SK-MEL-5 (cell line): ENCODE measurements around the gene SND1. TPM values are rescaled to one million over a fixed set of nuclear protein-coding genes. Genes with fewer than 3 reads are reported as not detected.
A peak's percentile ranks its signal among the peaks of the same experiment; 100 is the strongest.

Experiments used
- DNase-seq: peaks from one replicate; pipeline ENCODE4 v3.0.0-alpha.2; 2016; ENCODE audit warnings: low read depth, low spot score
- in situ Hi-C: cut with HindIII; loops from 2 replicates; pipeline ENCODE4 v1.10.0; 2016; ENCODE audit warnings: low sequenced_read_pairs, high pct_unique_total_duplicates, low pct_unique_long_range_greater_than_20kb
- total RNA-seq: library from RNA; depleted of rRNA; stranded (reverse); fragments of >200 nt; shearing (Covaris generic); gene quantifications from 2 replicates; pipeline ENCODE4 v1.2.3, GENCODE V29; 2014

Gene SND1
- total RNA-seq, 1 experiment from 2014 or later: 263 TPM

- in situ Hi-C loops: no loop called here
- DNase-seq: no peak
Measured at GRCh38 chr7:128007303-128007680, 355.3 kb downstream of the SND1 start.

GRCh38 chr7:128008141-128008540 lies 356.1 kb downstream of the SND1 start:
- no peak for DNase-seq
- in situ Hi-C loops: no loop called here

DNA sequence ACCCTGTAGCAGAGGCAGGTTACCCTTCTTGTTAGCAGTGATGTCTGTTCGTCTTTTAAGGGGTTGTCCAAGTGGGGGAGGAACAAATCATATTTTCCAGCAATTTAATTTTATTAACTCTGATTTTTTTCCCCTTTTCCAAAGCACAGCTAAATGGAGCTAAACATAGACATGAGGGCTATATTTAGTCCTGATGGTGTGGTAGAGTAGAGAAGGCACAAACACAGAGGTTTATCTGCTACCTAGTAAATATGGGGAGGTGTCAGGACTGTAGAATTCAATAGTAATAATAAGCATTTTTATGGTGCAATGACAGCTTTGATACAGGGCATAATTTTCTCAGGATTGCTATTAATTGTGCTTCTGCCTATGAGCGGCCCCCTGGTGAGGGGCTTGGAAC lies 356.8 kb downstream of the SND1 start:
- in situ Hi-C loops: no loop called here
- no peak for DNase-seq

- peak; percentile 65 for DNase-seq
- in situ Hi-C loops: no loop called here
Measured at GRCh38 chr7:128010391-128011127, 358.6 kb downstream of the SND1 start.

DNA sequence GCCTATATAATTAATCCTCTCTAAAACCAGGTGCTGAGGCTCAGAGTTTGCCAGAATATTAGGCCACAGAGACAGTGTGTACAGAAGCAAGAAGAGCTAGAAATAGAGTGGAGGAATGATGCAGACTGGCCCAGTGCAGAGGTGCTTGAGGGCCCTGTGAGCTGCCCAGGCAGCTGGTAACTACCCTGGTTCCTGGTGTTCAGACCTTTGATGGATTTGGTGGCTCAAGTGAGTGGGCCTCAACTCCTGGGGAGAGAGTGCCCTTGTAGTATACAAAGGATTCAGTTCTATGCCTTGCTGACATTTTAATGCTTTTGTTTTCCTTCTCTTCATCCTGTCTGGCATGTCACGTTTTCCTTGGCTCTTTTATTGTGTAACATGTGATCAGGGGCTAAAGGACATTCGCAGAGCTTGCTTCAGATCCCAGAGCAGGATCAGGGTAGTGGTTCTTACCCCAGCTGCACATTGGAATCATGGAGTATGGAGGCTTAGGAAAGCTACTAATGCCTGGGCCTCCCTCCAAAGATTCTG lies 359.2 kb downstream of the SND1 start:
- in situ Hi-C loops: no loop called here
- DNase-seq: peak; percentile 44

DNA sequence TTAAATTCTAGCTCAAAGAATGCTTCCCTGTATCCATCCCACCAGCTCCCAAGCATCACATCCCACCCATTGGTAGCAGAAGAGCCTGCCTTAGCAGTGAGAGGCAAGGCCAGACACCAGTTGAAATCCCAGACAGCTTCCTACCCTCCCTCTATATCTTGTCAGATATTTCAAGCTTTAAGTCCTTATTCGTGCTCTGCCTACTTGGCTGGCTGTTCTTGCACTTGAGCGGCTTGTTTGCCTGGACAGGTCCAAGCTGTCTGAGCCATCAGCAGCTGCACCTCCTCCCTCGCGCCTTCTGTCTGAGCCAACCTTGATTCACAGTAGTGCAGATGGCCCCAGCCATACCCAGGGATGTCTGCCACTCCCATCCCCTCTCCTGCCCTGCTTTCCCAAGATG lies 362.8 kb downstream of the SND1 start:
- in situ Hi-C loops: no loop called here
- no peak for DNase-seq

- DNase-seq: no peak
- in situ Hi-C loops: no loop called here
Measured at GRCh38 chr7:128017460-128017859, 365.5 kb downstream of the SND1 start.

DNA sequence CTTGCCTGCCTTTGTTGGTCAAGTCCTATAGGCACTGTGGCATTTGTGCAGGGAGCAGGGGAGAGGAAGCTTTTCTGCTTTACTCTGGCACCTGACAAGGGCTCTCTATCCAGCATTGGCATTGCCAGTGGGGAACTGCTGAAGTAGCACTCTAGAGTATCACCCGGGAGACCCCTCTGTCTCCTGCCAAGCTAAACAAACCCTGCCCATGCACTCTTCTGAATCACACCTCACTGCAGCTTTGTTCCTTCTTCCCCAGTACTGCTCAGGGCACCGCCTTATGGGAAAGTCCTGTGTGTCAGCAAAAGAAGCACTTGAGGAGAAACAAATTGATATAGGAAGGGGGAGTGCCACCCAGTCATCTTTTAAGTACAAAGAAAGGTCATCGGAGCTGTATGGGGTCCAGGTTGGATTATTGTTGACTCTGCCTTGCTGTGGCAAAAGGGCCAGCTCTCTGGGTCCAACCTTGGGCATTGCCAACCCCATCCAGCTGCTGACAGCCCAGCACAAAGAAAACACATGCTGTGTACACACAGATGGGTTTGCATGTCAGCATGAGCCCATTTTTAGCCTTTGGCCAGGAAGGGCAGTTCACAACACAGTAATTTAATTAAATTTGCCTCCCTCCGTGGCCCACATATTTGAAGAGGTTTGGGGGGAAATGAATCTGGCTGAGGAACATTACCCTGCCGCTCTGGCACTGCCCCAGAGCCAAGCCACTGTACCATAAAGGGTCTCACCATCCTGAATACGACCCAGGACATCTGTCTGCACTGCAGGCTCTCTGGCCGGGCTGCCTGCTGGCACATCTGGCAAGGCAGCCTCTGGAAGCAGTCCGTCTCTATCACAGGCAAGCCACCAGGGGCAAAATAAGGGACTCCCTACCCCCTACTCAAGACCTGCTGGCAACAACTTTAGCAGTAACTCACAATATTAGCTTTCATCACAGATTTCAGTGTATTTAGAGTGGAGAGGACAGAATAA lies 366.2 kb downstream of the SND1 start:
- in situ Hi-C loops: no loop called here
- no peak for DNase-seq

DNA sequence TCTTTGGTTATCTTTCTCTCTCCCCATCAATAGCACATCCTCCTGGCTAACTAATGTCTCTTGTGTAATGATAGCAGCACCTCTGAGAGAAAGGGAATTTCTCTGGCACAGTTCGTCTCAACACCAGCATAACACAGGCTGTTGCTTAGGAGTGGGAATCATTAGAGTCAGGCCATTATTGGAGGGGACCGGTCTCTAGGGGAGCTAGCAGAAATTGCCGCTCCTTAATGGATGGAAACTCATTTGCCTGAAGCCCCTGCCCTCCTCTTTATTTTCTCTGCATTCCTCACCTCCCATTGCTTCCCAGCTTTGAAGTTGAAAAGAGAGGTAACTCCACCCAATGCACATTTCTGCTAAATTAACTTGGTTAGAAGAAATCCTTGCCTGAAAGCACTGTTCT lies 367.3 kb downstream of the SND1 start:
- no peak for DNase-seq
- in situ Hi-C loops: no loop called here

- in situ Hi-C loops: no loop called here
- peak; percentile 38 for DNase-seq
Measured at GRCh38 chr7:128020159-128020558, 368.2 kb downstream of the SND1 start.

DNA sequence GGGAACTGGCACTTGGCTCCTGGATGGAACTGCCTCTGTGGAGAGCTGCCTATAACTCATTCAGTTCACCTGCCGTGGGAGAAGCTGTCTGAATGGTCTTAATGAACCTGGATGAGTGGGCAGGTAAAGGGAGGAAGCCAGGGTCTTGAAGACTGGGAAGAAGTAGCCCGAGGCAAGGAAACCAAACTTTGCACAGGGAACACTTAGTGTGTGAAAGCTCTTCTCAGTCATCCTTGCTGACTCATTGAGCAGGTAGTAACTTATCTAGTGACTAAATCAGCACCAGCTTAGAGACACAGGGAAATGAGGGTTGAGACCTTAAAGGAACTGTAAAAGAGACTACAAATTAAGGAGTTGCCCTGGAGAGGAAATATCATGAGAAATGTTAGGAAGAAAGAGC lies 369.4 kb downstream of the SND1 start:
- DNase-seq: no peak
- in situ Hi-C loops: no loop called here

GRCh38 chr7:128022631-128023532 lies 370.9 kb downstream of the SND1 start:
- DNase-seq: no peak

DNA sequence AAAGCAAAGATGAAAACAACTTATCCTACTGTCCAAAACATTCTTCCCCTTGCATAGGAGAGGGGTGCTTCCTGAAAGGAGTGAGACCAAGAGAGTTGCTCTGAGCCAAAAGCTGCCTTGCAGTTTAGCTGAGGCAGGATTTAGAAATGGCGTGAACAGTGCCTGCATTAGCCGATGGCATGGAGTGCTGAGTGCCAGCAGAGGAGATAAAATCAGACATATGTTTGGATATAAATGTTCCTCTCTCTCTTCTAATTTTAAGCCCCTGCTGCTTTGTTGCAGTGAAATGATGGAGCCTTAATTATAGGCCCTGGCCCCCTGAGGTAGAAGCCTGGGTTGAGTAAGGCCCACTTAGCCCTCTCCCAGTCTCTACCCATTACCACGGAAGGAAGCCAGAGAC lies 372.2 kb downstream of the SND1 start:
- DNase-seq: no peak
- in situ Hi-C loops: no loop called here

More at GRCh38 chr7:128022631-128023532, 370.9 kb downstream of the SND1 start:
- in situ Hi-C loops: no loop called here

DNA sequence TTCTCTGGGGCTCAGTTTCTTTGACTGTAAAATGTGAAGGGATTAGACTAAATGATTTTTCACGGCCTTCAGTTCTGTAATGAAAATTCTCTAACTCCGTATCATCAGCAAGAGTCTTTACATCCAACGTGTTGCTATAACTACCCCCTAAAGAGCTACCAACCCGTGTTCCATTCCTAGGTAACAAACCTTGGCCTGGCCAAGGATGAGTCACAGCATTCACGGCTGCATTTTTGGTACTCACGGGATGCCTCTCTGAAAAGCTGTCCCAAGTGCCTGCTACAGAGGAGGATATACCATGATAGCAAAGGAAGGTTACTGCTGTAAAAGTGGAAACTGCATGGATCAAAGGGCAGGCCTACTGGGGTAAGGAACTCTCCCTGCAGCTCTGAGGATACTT lies 373.4 kb downstream of the SND1 start:
- DNase-seq: no peak
- in situ Hi-C loops: no loop called here

- in situ Hi-C loops: no loop called here
- no peak for DNase-seq
Measured at GRCh38 chr7:128025819-128026218, 373.8 kb downstream of the SND1 start.

- in situ Hi-C loops: no loop called here
- DNase-seq: no peak
Measured at GRCh38 chr7:128026551-128026950, 374.6 kb downstream of the SND1 start.

- DNase-seq: peak; percentile 30
- in situ Hi-C loops: no loop called here
Measured at GRCh38 chr7:128027485-128027980, 375.5 kb downstream of the SND1 start.
